K562 (cell line): ENCODE measurements around the gene DMD. TPM values are rescaled to one million over a fixed set of nuclear protein-coding genes. Genes with fewer than 3 reads are reported as not detected.

Experiments
- ATAC-seq: fragments of 200-7000 bp; cut with Tn5 transposase; 3 replicates; pipeline ENCODE4 v1.9.1; 2020; ENCODE audit warnings: moderate library complexity
- BruUV-seq: library from RNA; stranded (reverse); fragments of 400-500 nt; replicated peaks from 2 replicates; lab custom pipeline; 2021; lab: Mats Ljungman, UMichigan
- CTCF ChIA-PET: fragments of 300-600 bp; formaldehyde crosslinking; extraction: SDS; loops from one replicate; lab custom pipeline; 2021; ENCODE audit warnings: low intra/inter-chr PET ratio; lab: Yijun Ruan, JAX
- POLR2A ChIA-PET: fragments of 300-600, 350-650 bp; sonication (Branson Sonifier 250); formaldehyde crosslinking; extraction: SDS; loops from one replicate; lab custom pipeline; 2021; ENCODE audit warnings: antibody characterized with exemption, inconsistent platforms; lab: Yijun Ruan, JAX
- DNase-seq, 4 experiments: peaks; one replicate each; pipeline versions ENCODE4 v3.0.0 to v3.0.0-alpha.2; 2011 to 2018; ENCODE audit warnings: low spot score in 3 of 4, mixed read lengths in 3 of 4; ENCODE audit errors: extremely low read depth in 1 of 4
- FAIRE-seq: peaks from 2 replicates; lab custom pipeline; 2011; peaks lifted over from hg19 to GRCh38; lab: Jason Lieb, UNC
- H2AFZ ChIP-seq: 2 replicates; pipeline ENCODE4 v1.6.0; 2011; ENCODE audit warnings: low read depth, low read length, control low read depth, inconsistent platforms
- H3K27ac ChIP-seq: fragments of 200-600 bp; 3 replicates; pipeline ENCODE4 v1.8.0; 2011; ENCODE audit warnings: low read depth, mild to moderate bottlenecking, control low read depth, inconsistent platforms, low read length, moderate library complexity, mixed read lengths; ENCODE audit errors: extremely low read depth
- H3K27me3 ChIP-seq, 2 experiments: fragments of 300-600 bp in 1 of 2; 2 replicates in 1 of 2; 3 replicates in 1 of 2; pipeline versions ENCODE4 v1.6.0 to v1.8.0; 2011; ENCODE audit warnings: inconsistent platforms in 2 of 2, low read length in 2 of 2, mild to moderate bottlenecking in 1 of 2, mixed read lengths in 1 of 2, moderate library complexity in 1 of 2; ENCODE audit not compliant: control insufficient read depth in 2 of 2, insufficient read depth in 2 of 2
- H3K36me3 ChIP-seq: fragments of 300-600 bp; 3 replicates; pipeline ENCODE4 v1.8.0; 2011; ENCODE audit warnings: mild to moderate bottlenecking, low read length, inconsistent platforms; ENCODE audit not compliant: control insufficient read depth, insufficient read depth
- H3K4me1 ChIP-seq, 2 experiments: fragments of 200-600 bp in 1 of 2; replicated peaks in 1 of 2; 2 replicates in 1 of 2; 3 replicates in 1 of 2; pipeline versions ENCODE4 v1.5.1 to v1.8.0; 2011; ENCODE audit warnings: inconsistent platforms in 2 of 2, low read length in 2 of 2, mild to moderate bottlenecking in 1 of 2, mixed read lengths in 1 of 2, moderate library complexity in 1 of 2; ENCODE audit not compliant: control insufficient read depth in 2 of 2, insufficient read depth in 2 of 2
- H3K4me2 ChIP-seq: 2 replicates; pipeline ENCODE4 v1.6.1; 2011; ENCODE audit warnings: low read length, control low read depth, inconsistent platforms, mixed read lengths; ENCODE audit not compliant: insufficient read depth
- H3K4me3 ChIP-seq: fragments of 200-600 bp; sonication (generic), shearing (Covaris generic); 2 replicates; pipeline ENCODE4 v1.5.1; 2016; ENCODE audit warnings: control low read depth, inconsistent platforms
- H3K79me2 ChIP-seq: fragments of 200-600 bp; 3 replicates; pipeline ENCODE4 v1.8.0; 2011; ENCODE audit warnings: low read length, inconsistent platforms; ENCODE audit not compliant: control insufficient read depth, insufficient read depth
- H3K9ac ChIP-seq, 2 experiments: 2 replicates each; pipeline versions ENCODE4 v1.6.0 to v1.6.1; 2011; ENCODE audit warnings: low read depth in 2 of 2, low read length in 2 of 2, control low read depth in 1 of 2, inconsistent platforms in 1 of 2, mild to moderate bottlenecking in 1 of 2, mixed read lengths in 1 of 2; ENCODE audit not compliant: insufficient read depth in 1 of 2
- H3K9me1 ChIP-seq: one replicate; pipeline ENCODE4 v1.6.0; 2011; ENCODE audit warnings: inconsistent platforms, mild to moderate bottlenecking, low read length, moderate library complexity; ENCODE audit not compliant: control insufficient read depth, insufficient read depth
- H3K9me3 ChIP-seq: replicated peaks from 2 replicates; pipeline ENCODE4 v1.5.1; 2011; ENCODE audit warnings: low read depth, low read length, inconsistent platforms; ENCODE audit not compliant: control insufficient read depth, insufficient read depth
- H4K20me1 ChIP-seq: replicated peaks from 2 replicates; pipeline ENCODE4 v1.6.1; 2011; ENCODE audit warnings: low read length, inconsistent platforms, mixed read lengths; ENCODE audit not compliant: control insufficient read depth, insufficient read depth
- CEBPB ChIP-seq: fragments of 450-650 bp; IDR thresholded peaks from 2 replicates; pipeline ENCODE4 v1.6.1; 2016; ENCODE audit warnings: missing genetic modification characterization, missing compliant biosample characterization
- CHD2 ChIP-seq: IDR thresholded peaks from 2 replicates; pipeline ENCODE4 v1.6.1; 2011; ENCODE audit warnings: low read depth, low read length
- CTCF ChIP-seq, 3 experiments: IDR thresholded peaks in 2 of 3; conservative IDR thresholded peaks in 1 of 3; 2 replicates each; pipeline ENCODE4 v1.5.1; 2011 to 2012; ENCODE audit warnings: low read length in 3 of 3, mild to moderate bottlenecking in 3 of 3, control low read depth in 2 of 3, improper control_type of control experiment in 1 of 3, inconsistent platforms in 1 of 3, low read depth in 1 of 3, mixed read lengths in 1 of 3, moderate library complexity in 1 of 3; ENCODE audit not compliant: insufficient read depth in 2 of 3
- HNRNPUL1 ChIP-seq: fragments of 200-400 bp; formaldehyde crosslinking; IDR thresholded peaks from 2 replicates; pipeline ENCODE4 v1.6.1; 2017; ENCODE audit warnings: low read length
- KAT8 ChIP-seq: fragments of 450-650 bp; IDR thresholded peaks from 2 replicates; pipeline ENCODE4 v1.6.1; 2016; ENCODE audit warnings: low read depth, mild to moderate bottlenecking
- POLR2B ChIP-seq: fragments of 450-650 bp; IDR thresholded peaks from 2 replicates; pipeline ENCODE4 v1.6.1; 2018; ENCODE audit warnings: low read depth; ENCODE audit not compliant: partially characterized antibody
- RBFOX2 ChIP-seq: fragments of 200-400 bp; formaldehyde crosslinking; IDR thresholded peaks from 2 replicates; pipeline ENCODE4 v1.6.1; 2017; ENCODE audit warnings: low read depth, mild to moderate bottlenecking, low read length, moderate library complexity
- SMARCE1 ChIP-seq: fragments of 450-650 bp; IDR thresholded peaks from 2 replicates; pipeline ENCODE4 v1.7.1; 2016; ENCODE audit warnings: mild to moderate bottlenecking
- SRSF1 ChIP-seq: fragments of 200-400 bp; formaldehyde crosslinking; IDR thresholded peaks from 2 replicates; pipeline ENCODE4 v1.6.1; 2017; ENCODE audit warnings: mild to moderate bottlenecking, low read depth, low read length, moderate library complexity
- ZBTB1 ChIP-seq: sonication (generic); formaldehyde crosslinking; IDR thresholded peaks from 2 replicates; pipeline ENCODE4 v1.8.1; 2023; ENCODE audit warnings: missing genetic modification reagents, low read depth, mild to moderate bottlenecking, borderline replicate concordance
- ZBTB34 ChIP-seq: fragments of 250-450 bp; sonication (Bioruptor Pico); IDR thresholded peaks from 2 replicates; pipeline ENCODE4 v1.8.0; 2021; ENCODE audit warnings: mild to moderate bottlenecking, moderate library complexity
- ZNF165 ChIP-seq: fragments of 250-450 bp; sonication (Bioruptor Pico); IDR thresholded peaks from 2 replicates; pipeline ENCODE4 v1.4.0; 2020; ENCODE audit warnings: borderline replicate concordance
- ZNF212 ChIP-seq: fragments of 450-650 bp; formaldehyde crosslinking; IDR thresholded peaks from 2 replicates; pipeline ENCODE4 v1.4.0; 2020; ENCODE audit warnings: mild to moderate bottlenecking
- WGBS: fragments of 100-300 bp; shearing (Covaris generic); methylation state at CpG from one replicate; pipeline ENCODE4 v1.1.6; 2016; ENCODE audit warnings: low coverage, mixed read lengths; ENCODE audit not compliant: insufficient coverage; ENCODE audit errors: missing lambda C conversion rate; 5-methylcytosine and 5-hydroxymethylcytosine counted together
- in situ Hi-C: fragments of 300-500 bp; cut with MboI; formaldehyde crosslinking; loops from 4 replicates; pipeline ENCODE4 v1.15.0; 2018; ENCODE audit warnings: inconsistent platforms, mixed read lengths
- intact Hi-C: fragments of 100-400 bp; cut with micrococcal nuclease; formaldehyde crosslinking; loops from 2 replicates; pipeline ENCODE4 v1.14.2; 2022
- polyA plus RNA-seq, 8 experiments: library from polyadenylated mRNA; depleted of rRNA in 4 of 8; stranded (reverse) in 5 of 8; unstranded in 3 of 8; fragments of >200 nt; fragmentation: Nextera tagmentation in 2 of 8; fragmentation: Illumina TruSeq in 1 of 8; extraction: Ambion mirVana in 2 of 8; extraction: Trizol in 1 of 8; gene quantifications; 2 replicates each; pipeline versions ENCODE4 v1.2.1 to v1.2.3, GENCODE V29; 2011 to 2014; ENCODE audit warnings: inconsistent platforms in 1 of 8, missing spikeins in 1 of 8
- total RNA-seq, 7 experiments: library from RNA; depleted of rRNA in 6 of 7; stranded (reverse); fragments of >200 nt in 6 of 7; fragmentation: Illumina TruSeq in 2 of 7; extraction: Trizol in 2 of 7; gene quantifications; 2 replicates each; pipeline versions ENCODE4 v1.2.1 to v1.2.3, GENCODE V29; 2011 to 2021; ENCODE audit warnings: low replicate concordance in 1 of 7

Gene DMD
- total and polyA plus RNA-seq, 9 of the 15 experiments (the other 6 are each of a cell fraction or from before 2014, with no cell fraction given), result 3.8 to 20.4 (median 11.4) TPM

- in situ Hi-C loops (no loop called here), intact Hi-C loops (no loop called here)
- Histone ChIP-seq H2AFZ (no peak overlapping the region), H3K27ac (no peak overlapping the region), H3K4me1 (no peaks in the 10 kb centered on the region), H3K9ac (no peak overlapping the region), H3K4me2 (no peak overlapping the region), H4K20me1 (no peaks in the 10 kb centered on the region), H3K4me3 (no peak overlapping the region), H3K9me1 (no peaks in the 10 kb centered on the region), H3K27me3 (no peaks in the 10 kb centered on the region), H3K36me3 (no peaks in the 10 kb centered on the region), H3K9me3 (no peaks in the 10 kb centered on the region), H3K79me2 (no peaks in the 10 kb centered on the region)
- ATAC-seq (no peak), DNase-seq (no peak), FAIRE-seq (no peak)
- WGBS, result 41% methylated on average over 7 of the region's 7 CpGs
- ChIA-PET CTCF (no interaction called here), POLR2A (no interaction called here)
- BruUV-seq, result no TSS peak
- no peak for TF ChIP-seq ZBTB1 (CRISPR knock-in tag)
- no peak for TF ChIP-seq CEBPB
Observed at GRCh38 chrX:31522760-31523159, 1688.6 kb downstream of the DMD start.

- TF ChIP-seq SMARCE1 (no peak), CHD2 (no peak), POLR2B (no peak), ZNF165 (CRISPR knock-in tag) (no peak), SRSF1 (no peak), ZBTB34 (CRISPR knock-in tag) (no peak), CTCF (IDR thresholded peaks at IDR 0.05 in 2 of 3, conservative IDR thresholded peaks at IDR 0.05 in 1 of 3; ENCODE audit: insufficient read depth in 2 of 3, low read depth in 1 of 3, low read length in 3 of 3) (no peak), HNRNPUL1 (no peak), RBFOX2 (no peak), KAT8 (no peak), ZNF212 (CRISPR knock-in tag) (no peak)
Observed at GRCh38 chrX:31521941-31522340, 1689.4 kb downstream of the DMD start.

More at GRCh38 chrX:31521941-31522340, 1689.4 kb downstream of the DMD start:
- H3K4me2 ChIP-seq, result no peak overlapping the region
- H3K79me2 ChIP-seq, result no peaks in the 10 kb centered on the region
- H3K27me3 ChIP-seq, result no peaks in the 10 kb centered on the region
- no peaks in the 10 kb centered on the region for H4K20me1 ChIP-seq
- no peak overlapping the region for H3K9ac ChIP-seq
- ChIA-PET POLR2A (interaction anchor here (0.5 kb wide), 1 partner anchor 1383 kb away, joined by 3 read pairs; no protein-coding TSS in a partner anchor), CTCF (no interaction called here)
- no peaks in the 10 kb centered on the region for H3K36me3 ChIP-seq
- no peak overlapping the region for H3K27ac ChIP-seq
- in situ Hi-C loops (no loop called here), intact Hi-C loops (no loop called here)
- no peaks in the 10 kb centered on the region for H3K9me3 ChIP-seq
- WGBS, result 0% methylated on average over 1 of the region's 3 CpGs
- H2AFZ ChIP-seq, result no peak overlapping the region
- ATAC-seq (no peak), DNase-seq (no peak), FAIRE-seq (no peak)
- no peaks in the 10 kb centered on the region for H3K4me1 ChIP-seq
- no peaks in the 10 kb centered on the region for H3K9me1 ChIP-seq
- no TSS peak for BruUV-seq
- H3K4me3 ChIP-seq, result no peak overlapping the region
